GM23338 (cell line): ENCODE measurements around the gene GPC5. TPM values are rescaled to one million over a fixed set of nuclear protein-coding genes. Genes with fewer than 3 reads are reported as not detected.

Experiments used
- ATAC-seq: fragments of 200-7000 bp; cut with Tn5 transposase; 3 replicates; pipeline ENCODE4 v1.9.1; 2020
- DNase-seq: peaks from one replicate; pipeline ENCODE4 v3.0.0-alpha.2; 2015; ENCODE audit warnings: low spot score
- H2AFZ ChIP-seq: fragments of 200-600 bp; sonication (generic); 2 replicates; pipeline ENCODE4 v1.8.0; 2016; ENCODE audit warnings: antibody characterized with exemption, mild to moderate bottlenecking, moderate library complexity
- H3F3A ChIP-seq: fragments of 200-600 bp; sonication (generic); replicated peaks from 2 replicates; pipeline ENCODE4 v1.8.0; 2017; ENCODE audit warnings: antibody characterized with exemption, mixed run types, low read depth
- H3K27ac ChIP-seq: fragments of 200-600 bp; sonication (generic); 2 replicates; pipeline ENCODE4 v1.6.1; 2016; ENCODE audit warnings: low read depth
- H3K27me3 ChIP-seq: fragments of 200-600 bp; sonication (generic); 2 replicates; pipeline ENCODE4 v1.8.0; 2016; ENCODE audit warnings: mild to moderate bottlenecking, mixed run types, moderate library complexity; ENCODE audit not compliant: insufficient read depth
- H3K36me3 ChIP-seq: fragments of 200-600 bp; sonication (generic); 2 replicates; pipeline ENCODE4 v1.8.0; 2016; ENCODE audit warnings: mild to moderate bottlenecking; ENCODE audit not compliant: insufficient read depth
- H3K4me1 ChIP-seq: fragments of 200-600 bp; sonication (generic); 2 replicates; pipeline ENCODE4 v1.8.0; 2016; ENCODE audit warnings: mild to moderate bottlenecking, moderate library complexity; ENCODE audit not compliant: insufficient read depth
- H3K4me2 ChIP-seq: fragments of 200-600 bp; sonication (generic); 2 replicates; pipeline ENCODE4 v1.7.1; 2017; ENCODE audit warnings: mixed run types
- H3K4me3 ChIP-seq: fragments of 200-600 bp; sonication (generic); 2 replicates; pipeline ENCODE4 v1.6.1; 2016; ENCODE audit warnings: mixed run types
- H3K79me2 ChIP-seq: fragments of 200-600 bp; sonication (generic); replicated peaks from 2 replicates; pipeline ENCODE4 v1.8.0; 2017; ENCODE audit warnings: mild to moderate bottlenecking; ENCODE audit not compliant: insufficient read depth
- H3K9me2 ChIP-seq: fragments of 200-600 bp; sonication (generic); 2 replicates; pipeline ENCODE4 v1.8.0; 2017; ENCODE audit not compliant: insufficient read depth
- H4K20me1 ChIP-seq: fragments of 200-600 bp; sonication (generic); replicated peaks from 2 replicates; pipeline ENCODE4 v1.8.0; 2017; ENCODE audit warnings: mild to moderate bottlenecking; ENCODE audit not compliant: insufficient read depth
- H3K27ac Mint-ChIP-seq: 2 replicates; pipeline ENCODE4 v1.8.0; 2020; ENCODE audit warnings: inconsistent platforms, mild to moderate bottlenecking, moderate library complexity, mixed read lengths
- H3K27me3 Mint-ChIP-seq: 3 replicates; pipeline ENCODE4 v1.8.0; 2022; ENCODE audit warnings: low read depth, mild to moderate bottlenecking, moderate library complexity, mixed read lengths, inconsistent platforms; ENCODE audit not compliant: insufficient read depth, poor library complexity
- H3K36me3 Mint-ChIP-seq: 3 replicates; pipeline ENCODE4 v1.8.0; 2021; ENCODE audit warnings: low read depth, mild to moderate bottlenecking, inconsistent platforms, moderate library complexity, mixed read lengths
- H3K4me1 Mint-ChIP-seq: 3 replicates; pipeline ENCODE4 v1.8.0; 2020; ENCODE audit warnings: mild to moderate bottlenecking, inconsistent platforms, mixed read lengths
- H3K4me3 Mint-ChIP-seq: 3 replicates; pipeline ENCODE4 v1.8.0; 2021; ENCODE audit warnings: moderate library complexity, mild to moderate bottlenecking, inconsistent platforms, mixed read lengths
- H3K9me3 Mint-ChIP-seq: 3 replicates; pipeline ENCODE4 v1.8.0; 2020; ENCODE audit warnings: moderate library complexity, mild to moderate bottlenecking, inconsistent platforms, mixed read lengths
- CREB1 ChIP-seq: fragments of 250-450 bp; sonication (Bioruptor Pico); IDR thresholded peaks from 2 replicates; pipeline ENCODE4 v1.5.0; 2020; ENCODE audit warnings: low read depth, mild to moderate bottlenecking, moderate library complexity
- CTCF ChIP-seq, 2 experiments: fragments of 200-600 bp in 1 of 2; sonication (generic) in 1 of 2; conservative IDR thresholded peaks; 2 replicates each; pipeline versions ENCODE4 v1.5.1 to v1.6.1; 2016 to 2017; ENCODE audit warnings: antibody characterized with exemption in 2 of 2, low read depth in 2 of 2, mild to moderate bottlenecking in 2 of 2, moderate library complexity in 1 of 2
- ETS1 ChIP-seq: IDR thresholded peaks from 2 replicates; pipeline ENCODE4 v1.6.1; 2016; ENCODE audit warnings: antibody characterized with exemption
- EZH2 ChIP-seq: fragments of 200-600 bp; sonication (generic); IDR thresholded peaks from one replicate; pipeline ENCODE4 v1.8.0; 2017; ENCODE audit warnings: antibody characterized with exemption, mild to moderate bottlenecking, low read depth; ENCODE audit not compliant: unreplicated experiment
- EZH2phosphoT487 ChIP-seq: fragments of 200-600 bp; sonication (generic); IDR thresholded peaks from one replicate; pipeline ENCODE4 v1.8.1; 2018; ENCODE audit warnings: antibody characterized with exemption; ENCODE audit not compliant: unreplicated experiment
- JUNB ChIP-seq: IDR thresholded peaks from one replicate; pipeline ENCODE4 v1.6.1; 2016; ENCODE audit warnings: antibody characterized with exemption; ENCODE audit not compliant: unreplicated experiment
- NANOG ChIP-seq: IDR thresholded peaks from 2 replicates; pipeline ENCODE4 v1.6.1; 2016; ENCODE audit warnings: antibody characterized with exemption, borderline replicate concordance
- POLR2AphosphoS5 ChIP-seq: IDR thresholded peaks from 2 replicates; pipeline ENCODE4 v1.6.1; 2016; ENCODE audit warnings: antibody characterized with exemption, low read depth
- REST ChIP-seq: IDR thresholded peaks from one replicate; pipeline ENCODE4 v1.6.1; 2018; ENCODE audit warnings: antibody characterized with exemption; ENCODE audit not compliant: unreplicated experiment
- STAT1 ChIP-seq: IDR thresholded peaks from one replicate; pipeline ENCODE4 v1.6.1; 2016; ENCODE audit warnings: antibody characterized with exemption; ENCODE audit not compliant: unreplicated experiment
- ZNF114 ChIP-seq: fragments of 250-450 bp; sonication (Bioruptor Pico); IDR thresholded peaks from 2 replicates; pipeline ENCODE4 v1.5.0; 2020; ENCODE audit warnings: mild to moderate bottlenecking, moderate library complexity
- ZNF331 ChIP-seq: fragments of 250-450 bp; sonication (Bioruptor Pico); IDR thresholded peaks from 2 replicates; pipeline ENCODE4 v1.5.0; 2020; ENCODE audit warnings: low read depth, mild to moderate bottlenecking, moderate library complexity
- ZNF462 ChIP-seq: fragments of 250-450 bp; sonication (Bioruptor Pico); IDR thresholded peaks from 2 replicates; pipeline ENCODE4 v1.5.0; 2020; ENCODE audit warnings: mild to moderate bottlenecking, moderate library complexity
- polyA plus RNA-seq: library from polyadenylated mRNA; unstranded; fragments of >200 nt; fragmentation: Nextera tagmentation; extraction: Ambion mirVana; gene quantifications from 2 replicates; pipeline ENCODE4 v1.2.1, GENCODE V29; 2016
- total RNA-seq: library from RNA; depleted of rRNA; stranded (reverse); fragments of >200 nt; shearing (Covaris generic); gene quantifications from 2 replicates; pipeline ENCODE4 v1.2.3, GENCODE V29; 2014

The GPC5 gene
- total and polyA plus RNA-seq, 2 experiments from 2014 or later, result 0.95 to 1.1 TPM

GRCh38 chr13:91526543-91527033 lies 128.2 kb downstream of the GPC5 start:
- H3K36me3 ChIP-seq, result no peaks in the 10 kb centered on the region
- H3K4me2 ChIP-seq, result no peak overlapping the region
- no peaks in the 10 kb centered on the region for H3K9me2 ChIP-seq
- Mint-ChIP-seq H3K27ac (no peak overlapping the region), H3K36me3 (peaks cover 3% of the 10 kb centered on the region; the same call in 1 of the 3 replicates), H3K4me1 (no peaks in the 10 kb centered on the region; the same call in 2 of the 3 replicates), H3K9me3 (peaks cover 10% of the 10 kb centered on the region; the same call in 1 of the 3 replicates), H3K27me3 (no peaks in the 10 kb centered on the region), H3K4me3 (no peak overlapping the region)
- H3K27me3 ChIP-seq, result no peaks in the 10 kb centered on the region
- H2AFZ ChIP-seq, result no peak overlapping the region
- no peaks in the 10 kb centered on the region for H3K79me2 ChIP-seq
- no peak for TF ChIP-seq ZNF114 (CRISPR knock-in tag)
- no peak for TF ChIP-seq ZNF462 (CRISPR knock-in tag)
- TF ChIP-seq STAT1, result no peak
- TF ChIP-seq EZH2, result no peak
- TF ChIP-seq NANOG, result no peak
- TF ChIP-seq EZH2phosphoT487, result no peak
- no peak for TF ChIP-seq CTCF (conservative IDR thresholded peaks at IDR 0.05; ENCODE audit: low read depth in 2 of 2)
- TF ChIP-seq CREB1 (CRISPR knock-in tag), result no peak
- no peak for TF ChIP-seq POLR2AphosphoS5
- TF ChIP-seq ETS1, result no peak
- no peak for TF ChIP-seq REST
- TF ChIP-seq JUNB, result no peak
- no peak for TF ChIP-seq ZNF331 (CRISPR knock-in tag)
- H3F3A ChIP-seq, result no peaks in the 10 kb centered on the region
- H3K4me3 ChIP-seq, result no peak overlapping the region
- DNase-seq (no peak), ATAC-seq (no peak)
- H3K4me1 ChIP-seq, result no peaks in the 10 kb centered on the region
- H3K27ac ChIP-seq, result no peak overlapping the region
- H4K20me1 ChIP-seq, result no peaks in the 10 kb centered on the region
